ENCODE results near the gene S100A11. TPM values are rescaled to one million over a fixed set of nuclear protein-coding genes. Genes with fewer than 3 reads are reported as not detected.
A peak's percentile ranks its signal among the peaks of the same experiment; 100 is the strongest.

S100A11 gene
- polyA plus RNA-seq, 3 donors: 1,184 to 3,364 (median 2,621) TPM

DNA sequence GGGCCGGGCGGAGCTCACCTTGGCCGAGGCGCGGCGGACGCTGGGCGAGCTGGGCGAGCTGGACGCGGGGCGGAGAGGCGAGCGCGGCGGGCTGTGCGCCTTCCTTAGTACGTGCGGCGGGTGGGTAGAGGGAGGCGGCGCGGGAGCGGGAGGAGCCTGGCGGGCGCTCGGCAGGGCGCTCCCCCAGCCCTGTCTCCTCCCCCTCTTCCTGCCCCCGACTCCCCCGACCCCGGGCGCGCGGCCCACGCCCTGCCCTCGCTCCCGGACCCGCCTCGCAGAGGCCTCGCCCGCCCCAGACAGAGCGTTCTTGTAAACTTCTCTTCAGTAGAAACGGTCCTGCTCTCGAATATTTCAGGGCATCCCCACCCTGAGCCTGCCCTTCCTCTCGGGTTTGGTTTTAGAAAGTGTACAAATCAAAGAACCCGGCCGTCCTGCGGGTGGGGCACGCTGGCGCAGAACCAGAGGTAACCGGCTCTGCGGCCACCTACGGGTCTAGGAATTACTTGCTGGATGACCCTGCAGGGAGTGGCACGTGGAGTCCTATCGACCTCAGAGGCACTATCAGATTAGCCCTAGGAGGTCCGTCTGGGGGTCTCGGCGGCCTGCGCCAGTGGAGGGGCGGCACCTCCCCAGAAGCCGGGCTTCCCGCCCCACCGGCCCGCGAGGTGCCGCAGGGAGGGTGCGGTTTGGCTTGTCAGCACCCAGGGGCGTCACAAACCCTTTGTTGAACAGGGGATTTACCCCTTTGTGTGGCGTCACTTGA, 42.9 kb downstream of the S100A11 start, which contains the start of gene S100A10:
TSS of gene S100A10 (minus strand) at position 126 of the 763 bp plus-strand sequence. CDS start 7,629 bp downstream, outside the sequence.
- peak within 1 kb of the TSS; percentile 95 to 100 for H3K27ac ChIP-seq (ENCODE audit: low read depth in 1 of 2, low read length in 2 of 2)
- 2% methylated on average over 57 of the region's 69 CpGs for WGBS (ENCODE audit: insufficient coverage)
- H3K36me3 ChIP-seq (replicated peaks in 1 of 2; ENCODE audit: control insufficient read depth in 1 of 2, insufficient read depth in 2 of 2, low read length in 2 of 2): peaks cover 0 to 7% of the 10 kb centered on the region in 2 donors
- TF ChIP-seq, protein P1, sequence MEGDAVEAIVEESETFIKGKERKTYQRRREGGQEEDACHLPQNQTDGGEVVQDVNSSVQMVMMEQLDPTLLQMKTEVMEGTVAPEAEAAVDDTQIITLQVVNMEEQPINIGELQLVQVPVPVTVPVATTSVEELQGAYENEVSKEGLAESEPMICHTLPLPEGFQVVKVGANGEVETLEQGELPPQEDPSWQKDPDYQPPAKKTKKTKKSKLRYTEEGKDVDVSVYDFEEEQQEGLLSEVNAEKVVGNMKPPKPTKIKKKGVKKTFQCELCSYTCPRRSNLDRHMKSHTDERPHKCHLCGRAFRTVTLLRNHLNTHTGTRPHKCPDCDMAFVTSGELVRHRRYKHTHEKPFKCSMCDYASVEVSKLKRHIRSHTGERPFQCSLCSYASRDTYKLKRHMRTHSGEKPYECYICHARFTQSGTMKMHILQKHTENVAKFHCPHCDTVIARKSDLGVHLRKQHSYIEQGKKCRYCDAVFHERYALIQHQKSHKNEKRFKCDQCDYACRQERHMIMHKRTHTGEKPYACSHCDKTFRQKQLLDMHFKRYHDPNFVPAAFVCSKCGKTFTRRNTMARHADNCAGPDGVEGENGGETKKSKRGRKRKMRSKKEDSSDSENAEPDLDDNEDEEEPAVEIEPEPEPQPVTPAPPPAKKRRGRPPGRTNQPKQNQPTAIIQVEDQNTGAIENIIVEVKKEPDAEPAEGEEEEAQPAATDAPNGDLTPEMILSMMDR (IDR thresholded peaks at IDR 0.05): no peak
- Mint-ChIP-seq H3K36me3 (peaks cover 22% of the 10 kb centered on the region in 2 donors), H3K4me3 (peak within 1 kb of the TSS; percentile 98), H3K27ac (peak within 1 kb of the TSS; percentile 99 to 100 (median 99)), H3K4me1 (peaks cover 48% of the 10 kb centered on the region), H3K27me3 (ENCODE audit: low read depth in 3 of 3) (peaks cover 0 to 5% (median 5%) of the 10 kb centered on the region in 3 donors), H3K9me3 (peaks cover 0 to 3% (median 0%) of the 10 kb centered on the region in 7 donors)
- peak within 1 kb of the TSS; percentile 89 to 95 (median 94) for H3K4me3 ChIP-seq (replicated peaks in 1 of 3; ENCODE audit: low read depth in 2 of 3, low read length in 3 of 3)
- peaks cover 53% of the 10 kb centered on the region for H3K79me2 ChIP-seq (ENCODE audit: insufficient read depth, low read length)
- intact Hi-C loops (cut with micrococcal nuclease): loop anchor here (2.0 to 10.0 kb wide), 6 partner anchors 43 to 379 kb away; partner anchors contain the start of genes S100A11 (in 2 of the 2) and SNX27 (in 1 of the 2)
- H3K4me2 ChIP-seq (replicated peaks; ENCODE audit: extremely low read depth, low read length, poor library complexity, severe bottlenecking): peak within 1 kb of the TSS; percentile 87
- peak within 1 kb of the TSS; percentile 81 for H2AFZ ChIP-seq (ENCODE audit: insufficient read depth, low read depth, low read length, poor library complexity, severe bottlenecking)
- peaks cover 42 to 45% of the 10 kb centered on the region in 2 donors for H3K4me1 ChIP-seq (ENCODE audit: control insufficient read depth in 1 of 2, insufficient read depth in 2 of 2, low read length in 2 of 2)
- H4K20me1 ChIP-seq (ENCODE audit: insufficient read depth, low read length): peaks cover 37% of the 10 kb centered on the region
- peak; percentile 65 to 78 (median 76) for DNase-seq
- peak within 1 kb of the TSS; percentile 100 for H3K9ac ChIP-seq (ENCODE audit: insufficient read depth, low read length, poor library complexity, severe bottlenecking)
- H3K27me3 ChIP-seq (ENCODE audit: control insufficient read depth in 2 of 2, insufficient read depth in 2 of 2, low read length in 2 of 2): no peaks in the 10 kb centered on the region
- no peaks in the 10 kb centered on the region for H3K9me3 ChIP-seq (replicated peaks in 1 of 2; ENCODE audit: control insufficient read depth in 1 of 2, insufficient read depth in 1 of 2, low read length in 2 of 2)

DNA sequence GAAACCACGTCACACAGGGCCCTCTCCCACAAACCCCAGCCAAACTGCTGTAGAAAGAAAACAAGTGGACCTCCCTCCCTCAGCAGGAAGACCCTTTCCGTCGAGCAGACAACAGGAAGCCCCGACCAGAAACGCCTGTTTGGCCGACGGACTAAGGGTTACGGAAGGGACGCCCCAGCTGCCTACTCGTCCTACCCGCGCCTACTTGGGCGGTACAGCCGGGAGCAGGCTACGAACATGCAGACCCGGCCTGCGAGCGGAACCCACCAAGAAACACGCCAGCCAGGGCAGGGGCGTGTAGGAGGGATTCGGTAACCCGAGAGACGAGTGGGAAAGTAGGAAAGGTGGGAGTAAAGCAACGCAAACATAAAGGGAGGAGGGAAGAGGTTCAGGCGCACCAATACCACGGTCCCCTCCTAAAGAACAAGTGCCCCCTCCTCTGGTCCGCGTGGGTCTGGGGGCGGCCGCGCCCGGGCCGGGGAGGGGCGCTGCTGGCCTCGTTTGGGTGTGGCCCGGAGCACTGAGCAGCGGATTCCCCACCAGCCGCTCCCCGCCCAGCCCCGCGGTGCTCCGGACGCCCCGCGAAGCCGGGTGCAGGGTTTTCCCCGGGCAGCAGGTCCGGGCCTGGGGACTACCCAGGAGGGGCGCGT, 43.6 kb downstream of the S100A11 start:
- Histone ChIP-seq H3K4me1 (ENCODE audit: control insufficient read depth in 1 of 2, insufficient read depth in 2 of 2, low read length in 2 of 2) (peaks cover 49 to 53% of the 10 kb centered on the region in 2 donors), H4K20me1 (ENCODE audit: insufficient read depth, low read length) (peaks cover 44% of the 10 kb centered on the region), H3K9ac (ENCODE audit: insufficient read depth, low read length, poor library complexity, severe bottlenecking) (peak overlapping the region; percentile 100), H3K4me3 (replicated peaks in 1 of 3; ENCODE audit: low read depth in 2 of 3, low read length in 3 of 3) (peak overlapping the region; percentile 89 to 95 (median 94)), H3K27ac (ENCODE audit: low read depth in 1 of 2, low read length in 2 of 2) (peak overlapping the region; percentile 95 to 100), H3K79me2 (ENCODE audit: insufficient read depth, low read length) (peaks cover 60% of the 10 kb centered on the region), H2AFZ (ENCODE audit: insufficient read depth, low read depth, low read length, poor library complexity, severe bottlenecking) (peak overlapping the region; percentile 81), H3K4me2 (replicated peaks; ENCODE audit: extremely low read depth, low read length, poor library complexity, severe bottlenecking) (peak overlapping the region; percentile 87), H3K36me3 (replicated peaks in 1 of 2; ENCODE audit: control insufficient read depth in 1 of 2, insufficient read depth in 2 of 2, low read length in 2 of 2) (peaks cover 0 to 7% of the 10 kb centered on the region in 2 donors), H3K27me3 (ENCODE audit: control insufficient read depth in 2 of 2, insufficient read depth in 2 of 2, low read length in 2 of 2) (no peaks in the 10 kb centered on the region), H3K9me3 (replicated peaks in 1 of 2; ENCODE audit: control insufficient read depth in 1 of 2, insufficient read depth in 1 of 2, low read length in 2 of 2) (no peaks in the 10 kb centered on the region)
- H3K36me3 Mint-ChIP-seq: peaks cover 22 to 26% of the 10 kb centered on the region in 2 donors
- intact Hi-C loops (cut with micrococcal nuclease): loop anchor here (2.0 to 10.0 kb wide), 4 partner anchors 44 to 378 kb away; partner anchors contain the start of genes S100A11 (in 2 of the 2) and SNX27 (in 1 of the 2)
- H3K4me3 Mint-ChIP-seq: peak overlapping the region; percentile 98
- DNase-seq: peak; percentile 50 to 60 (median 56)
- TF ChIP-seq, protein P1 (IDR thresholded peaks at IDR 0.05): no peak
- peaks cover 0 to 5% (median 5%) of the 10 kb centered on the region in 3 donors for H3K27me3 Mint-ChIP-seq (ENCODE audit: low read depth in 3 of 3)
- H3K4me1 Mint-ChIP-seq: peaks cover 56% of the 10 kb centered on the region
- H3K27ac Mint-ChIP-seq: peak overlapping the region; percentile 99 to 100 (median 99)
- peaks cover 0 to 3% (median 0%) of the 10 kb centered on the region in 7 donors for H3K9me3 Mint-ChIP-seq
- under 1% methylated on average over 39 of the region's 50 CpGs for WGBS (ENCODE audit: insufficient coverage)

Measured in CD14-positive monocyte (primary cell).